ENCODE measurements around the gene ALPL. TPM values are rescaled to one million over a fixed set of nuclear protein-coding genes. Genes with fewer than 3 reads are reported as not detected.

Gene ALPL
- total RNA-seq, 4 donors from 2014 or later, result 1.6 to 8.6 (median 1.8) TPM

DNA sequence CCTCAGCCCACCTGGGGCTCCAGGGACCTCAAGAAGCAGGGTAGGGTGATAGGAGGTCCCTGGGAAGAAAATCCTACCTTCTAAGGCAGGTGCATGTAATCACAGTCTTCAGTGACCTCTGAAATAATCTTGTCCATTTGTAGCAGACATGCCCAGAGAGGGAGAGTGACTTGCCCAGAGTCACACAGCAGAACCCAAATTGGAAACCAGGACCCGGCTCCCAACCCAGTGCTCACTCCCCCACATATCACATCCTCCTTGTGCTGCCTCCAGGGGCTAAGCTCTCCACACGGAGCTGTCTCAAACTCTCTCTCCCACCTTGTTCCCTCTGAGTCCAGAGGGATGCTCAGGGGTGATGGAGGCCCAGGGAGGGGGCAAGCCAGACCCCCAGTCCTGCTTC is 87.4 kb downstream of the ALPL start:
- intact Hi-C loops (cut with DNase I; ENCODE audit: low total_unique reads) (no loop called here), in situ Hi-C loops (cut with MboI; ENCODE audit: low pct_ligation_motif_present in 1 of 4, low pct_unique_long_range_greater_than_20kb in 1 of 4, low sequenced_read_pairs in 3 of 4) (no loop called here)
- TF ChIP-seq, protein P1, sequence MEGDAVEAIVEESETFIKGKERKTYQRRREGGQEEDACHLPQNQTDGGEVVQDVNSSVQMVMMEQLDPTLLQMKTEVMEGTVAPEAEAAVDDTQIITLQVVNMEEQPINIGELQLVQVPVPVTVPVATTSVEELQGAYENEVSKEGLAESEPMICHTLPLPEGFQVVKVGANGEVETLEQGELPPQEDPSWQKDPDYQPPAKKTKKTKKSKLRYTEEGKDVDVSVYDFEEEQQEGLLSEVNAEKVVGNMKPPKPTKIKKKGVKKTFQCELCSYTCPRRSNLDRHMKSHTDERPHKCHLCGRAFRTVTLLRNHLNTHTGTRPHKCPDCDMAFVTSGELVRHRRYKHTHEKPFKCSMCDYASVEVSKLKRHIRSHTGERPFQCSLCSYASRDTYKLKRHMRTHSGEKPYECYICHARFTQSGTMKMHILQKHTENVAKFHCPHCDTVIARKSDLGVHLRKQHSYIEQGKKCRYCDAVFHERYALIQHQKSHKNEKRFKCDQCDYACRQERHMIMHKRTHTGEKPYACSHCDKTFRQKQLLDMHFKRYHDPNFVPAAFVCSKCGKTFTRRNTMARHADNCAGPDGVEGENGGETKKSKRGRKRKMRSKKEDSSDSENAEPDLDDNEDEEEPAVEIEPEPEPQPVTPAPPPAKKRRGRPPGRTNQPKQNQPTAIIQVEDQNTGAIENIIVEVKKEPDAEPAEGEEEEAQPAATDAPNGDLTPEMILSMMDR (IDR thresholded peaks at IDR 0.05), result no peak
- TF ChIP-seq POLR2AphosphoS5 (IDR thresholded peaks at IDR 0.05) (no peak), EP300 (IDR thresholded peaks at IDR 0.05; ENCODE audit: low read depth) (no peak), POLR2A (IDR thresholded peaks at IDR 0.05) (no peak)
- Histone ChIP-seq H3K27me3 (peaks cover 3% of the 10 kb centered on the region), H3K4me3 (no peak overlapping the region), H3K36me3 (no peaks in the 10 kb centered on the region), H3K4me1 (no peaks in the 10 kb centered on the region), H3K9me3 (no peaks in the 10 kb centered on the region), H3K27ac (no peak overlapping the region)
- DNase-seq, result no peak
- WGBS, 2 donors (ENCODE audit: low coverage in 1 of 2), result 85% methylated on average over 2 of the region's 2 CpGs; no CpG with 5 or more reads in 1 of the 2 donors

GRCh38 chr1:21597753-21598152 is 88.5 kb downstream of the ALPL start:
- intact Hi-C loops (cut with DNase I; ENCODE audit: low total_unique reads), result no loop called here
- TF ChIP-seq POLR2AphosphoS5 (IDR thresholded peaks at IDR 0.05) (no peak), POLR2A (IDR thresholded peaks at IDR 0.05) (no peak)
- no peak overlapping the region for H3K4me3 ChIP-seq

GRCh38 chr1:21598417-21598816 is 89.2 kb downstream of the ALPL start:
- intact Hi-C loops (cut with DNase I; ENCODE audit: low total_unique reads) (no loop called here), in situ Hi-C loops (cut with MboI; ENCODE audit: low pct_ligation_motif_present in 1 of 4, low pct_unique_long_range_greater_than_20kb in 1 of 4, low sequenced_read_pairs in 3 of 4) (no loop called here)
- TF ChIP-seq EP300 (IDR thresholded peaks at IDR 0.05; ENCODE audit: low read depth), result no peak
- no peak for TF ChIP-seq POLR2AphosphoS5 (IDR thresholded peaks at IDR 0.05)
- TF ChIP-seq, protein P1 (IDR thresholded peaks at IDR 0.05), result no peak
- TF ChIP-seq POLR2A (IDR thresholded peaks at IDR 0.05), result no peak
- Histone ChIP-seq H3K27ac (no peak overlapping the region), H3K4me3 (no peak overlapping the region), H3K27me3 (no peaks in the 10 kb centered on the region), H3K36me3 (no peaks in the 10 kb centered on the region), H3K4me1 (no peaks in the 10 kb centered on the region), H3K9me3 (no peaks in the 10 kb centered on the region)
- 88% methylated on average over 7 of the region's 7 CpGs; no CpG with 5 or more reads in 1 of the 2 donors for WGBS, 2 donors (ENCODE audit: low coverage in 1 of 2)
- no peak for DNase-seq

More at GRCh38 chr1:21597753-21598152, 88.5 kb downstream of the ALPL start:
- Histone ChIP-seq H3K4me1 (no peaks in the 10 kb centered on the region), H3K36me3 (no peaks in the 10 kb centered on the region), H3K27ac (no peak overlapping the region), H3K9me3 (no peaks in the 10 kb centered on the region), H3K27me3 (no peaks in the 10 kb centered on the region)
- in situ Hi-C loops (cut with MboI; ENCODE audit: low pct_ligation_motif_present in 1 of 4, low pct_unique_long_range_greater_than_20kb in 1 of 4, low sequenced_read_pairs in 3 of 4), result no loop called here
- no peak for DNase-seq
- 72 to 76% methylated on average over 7 to 14 of the region's 19 CpGs for WGBS, 2 donors (ENCODE audit: low coverage in 1 of 2)

- H3K36me3 ChIP-seq, result no peaks in the 10 kb centered on the region
- intact Hi-C loops (cut with DNase I; ENCODE audit: low total_unique reads), result no loop called here
- in situ Hi-C loops (cut with MboI; ENCODE audit: low pct_ligation_motif_present in 1 of 4, low pct_unique_long_range_greater_than_20kb in 1 of 4, low sequenced_read_pairs in 3 of 4), result no loop called here
These were observed 89.7 kb downstream of the ALPL start for GRCh38 chr1:21598904-21599303.

More at GRCh38 chr1:21598904-21599303, 89.7 kb downstream of the ALPL start:
- Histone ChIP-seq H3K4me1 (no peaks in the 10 kb centered on the region), H3K27me3 (no peaks in the 10 kb centered on the region), H3K9me3 (no peaks in the 10 kb centered on the region), H3K4me3 (no peak overlapping the region), H3K27ac (no peak overlapping the region)
- TF ChIP-seq, protein P1 (IDR thresholded peaks at IDR 0.05), result no peak
- TF ChIP-seq POLR2A (IDR thresholded peaks at IDR 0.05) (no peak), EP300 (IDR thresholded peaks at IDR 0.05; ENCODE audit: low read depth) (no peak), POLR2AphosphoS5 (IDR thresholded peaks at IDR 0.05) (no peak)
- no peak for DNase-seq
- WGBS, 2 donors (ENCODE audit: low coverage in 1 of 2), result 74 to 75% methylated on average over 4 to 8 of the region's 8 CpGs
